SU-DHL-6 (cell line): Measurements from ENCODE around the gene GRIN3B.

Source experiments
- H2AFZ ChIP-seq: fragments of 200-600 bp; sonication (generic); 2 replicates; pipeline ENCODE4 v1.6.1; 2014; ENCODE audit warnings: low read depth, mild to moderate bottlenecking, moderate library complexity, mixed read lengths, antibody characterized with exemption, low read length; ENCODE audit not compliant: severe bottlenecking
- H3F3A ChIP-seq: fragments of 200-600 bp; shearing (Covaris generic); 2 replicates; pipeline ENCODE4 v1.6.0; 2016; ENCODE audit warnings: antibody characterized with exemption, mild to moderate bottlenecking; ENCODE audit not compliant: insufficient read depth
- H3K27ac ChIP-seq: fragments of 200-600 bp; sonication (generic); 2 replicates; pipeline ENCODE4 v1.5.1; 2016; ENCODE audit warnings: low read depth, mild to moderate bottlenecking, low read length, moderate library complexity, mixed read lengths
- H3K27me3 ChIP-seq: fragments of 200-600 bp; sonication (generic), shearing (Covaris generic); 2 replicates; pipeline ENCODE4 v1.6.0; 2014; ENCODE audit warnings: mild to moderate bottlenecking, low read length
- H3K36me3 ChIP-seq: fragments of 200-600 bp; sonication (generic); 2 replicates; pipeline ENCODE4 v1.6.1; 2014; ENCODE audit warnings: mild to moderate bottlenecking, low read length, mixed read lengths
- H3K4me2 ChIP-seq: fragments of 300-600, 200-600 bp; shearing (Covaris generic), sonication (generic); 2 replicates; pipeline ENCODE4 v1.6.0; 2014; ENCODE audit warnings: low read length, low read depth, mild to moderate bottlenecking; ENCODE audit not compliant: poor library complexity, severe bottlenecking
- H3K4me3 ChIP-seq: fragments of 200-600 bp; sonication (generic); 2 replicates; pipeline ENCODE4 v1.5.1; 2014; ENCODE audit warnings: antibody characterized with exemption, low read length, mild to moderate bottlenecking, mixed read lengths; ENCODE audit not compliant: insufficient read depth, poor library complexity, severe bottlenecking
- H3K79me2 ChIP-seq: fragments of 200-600 bp; sonication (generic); 2 replicates; pipeline ENCODE4 v1.6.1; 2014; ENCODE audit warnings: mild to moderate bottlenecking, low read length, moderate library complexity; ENCODE audit not compliant: insufficient read depth
- H3K9ac ChIP-seq: fragments of 200-600 bp; sonication (generic); 2 replicates; pipeline ENCODE4 v1.7.0; 2014; ENCODE audit warnings: mild to moderate bottlenecking, low read length
- H3K9me2 ChIP-seq: fragments of 200-600 bp; sonication (generic); replicated peaks from 2 replicates; pipeline ENCODE4 v1.6.1; 2014; ENCODE audit warnings: low read length; ENCODE audit not compliant: insufficient read depth
- H3K9me3 ChIP-seq: fragments of 200-600 bp; sonication (generic); 2 replicates; pipeline ENCODE4 v1.6.1; 2014; ENCODE audit warnings: low read length, mixed read lengths; ENCODE audit not compliant: insufficient read depth
- H4K20me1 ChIP-seq: fragments of 200-600 bp; sonication (generic); 2 replicates; pipeline ENCODE4 v1.6.1; 2014; ENCODE audit warnings: low read depth, mild to moderate bottlenecking, antibody characterized with exemption, low read length, moderate library complexity, mixed read lengths
- CTCF ChIP-seq: fragments of 200-600 bp; sonication (generic); IDR thresholded peaks from one replicate; pipeline ENCODE4 v1.5.1; 2017; ENCODE audit warnings: antibody characterized with exemption, mild to moderate bottlenecking, low read length, moderate library complexity; ENCODE audit not compliant: insufficient read depth, poor library complexity, severe bottlenecking
- EZH2phosphoT487 ChIP-seq: fragments of 200-600 bp; sonication (generic), shearing (Covaris generic); conservative IDR thresholded peaks from 2 replicates; pipeline ENCODE4 v1.6.1; 2018; ENCODE audit warnings: mild to moderate bottlenecking, antibody characterized with exemption, low read length, moderate library complexity, mixed read lengths

Gene GRIN3B

GRCh38 chr19:990746-991145, 9.5 kb upstream of the GRIN3B start:
- no peak overlapping the region for H3K9ac ChIP-seq
- no peaks in the 10 kb centered on the region for H3K9me3 ChIP-seq
- H3F3A ChIP-seq, result no peaks in the 10 kb centered on the region
- H3K79me2 ChIP-seq, result no peaks in the 10 kb centered on the region
- no peak overlapping the region for H3K27ac ChIP-seq
- no peak overlapping the region for H3K4me3 ChIP-seq
- no peak overlapping the region for H2AFZ ChIP-seq
- no peak overlapping the region for H3K4me2 ChIP-seq
- H4K20me1 ChIP-seq, result no peaks in the 10 kb centered on the region
- H3K36me3 ChIP-seq, result no peaks in the 10 kb centered on the region
- TF ChIP-seq EZH2phosphoT487 (no peak), CTCF (no peak)
- H3K9me2 ChIP-seq, result no peaks in the 10 kb centered on the region
- H3K27me3 ChIP-seq, result no peaks in the 10 kb centered on the region

GRCh38 chr19:991174-991931, 8.9 kb upstream of the GRIN3B start:
- Histone ChIP-seq H3K4me3 (no peak overlapping the region), H3F3A (no peaks in the 10 kb centered on the region), H3K79me2 (no peaks in the 10 kb centered on the region), H3K36me3 (no peaks in the 10 kb centered on the region), H3K9me3 (no peaks in the 10 kb centered on the region), H3K27me3 (no peaks in the 10 kb centered on the region), H2AFZ (no peak overlapping the region), H3K4me2 (no peak overlapping the region), H3K9me2 (no peaks in the 10 kb centered on the region), H3K9ac (no peak overlapping the region), H4K20me1 (no peaks in the 10 kb centered on the region), H3K27ac (no peak overlapping the region)
- TF ChIP-seq EZH2phosphoT487 (no peak), CTCF (no peak)

- H3K9me2 ChIP-seq, result no peaks in the 10 kb centered on the region
- H3K9me3 ChIP-seq, result no peaks in the 10 kb centered on the region
- H3K36me3 ChIP-seq, result no peaks in the 10 kb centered on the region
- TF ChIP-seq EZH2phosphoT487 (no peak), CTCF (no peak)
- H3K27ac ChIP-seq, result no peak overlapping the region
- no peaks in the 10 kb centered on the region for H3F3A ChIP-seq
- H3K79me2 ChIP-seq, result no peaks in the 10 kb centered on the region
- no peak overlapping the region for H3K4me2 ChIP-seq
- no peaks in the 10 kb centered on the region for H4K20me1 ChIP-seq
- H2AFZ ChIP-seq, result no peak overlapping the region
- H3K4me3 ChIP-seq, result no peak overlapping the region
- H3K9ac ChIP-seq, result no peak overlapping the region
- H3K27me3 ChIP-seq, result no peaks in the 10 kb centered on the region
These were observed 8.1 kb upstream of the GRIN3B start for GRCh38 chr19:991932-992669.
